NCI-H187 (cell line): ENCODE data around the gene MFSD6L.

ENCODE experiments used
- DNase-seq, 2 experiments: peaks; one replicate each; lab custom pipeline; 2025; lab: John Stamatoyannopoulos, UW

The MFSD6L gene

DNA sequence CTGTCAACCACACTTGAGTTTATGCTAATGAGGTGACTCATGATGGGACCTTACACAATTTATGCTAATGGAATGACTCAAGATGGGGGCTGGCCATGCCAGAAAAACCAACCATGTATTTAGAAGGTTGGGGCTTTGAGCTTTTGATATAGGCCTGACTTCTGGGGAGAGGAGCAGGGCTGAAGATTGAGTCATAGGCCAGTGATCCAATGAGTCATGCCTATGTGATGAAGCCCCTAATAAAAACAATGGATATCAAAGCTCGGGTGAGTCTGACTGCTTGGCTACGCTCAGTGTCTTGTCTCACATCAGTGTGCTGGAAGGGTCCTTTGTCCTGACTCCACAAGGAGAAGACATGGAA lies 7.3 kb downstream of the MFSD6L start:
- DNase-seq, result no peak

DNA sequence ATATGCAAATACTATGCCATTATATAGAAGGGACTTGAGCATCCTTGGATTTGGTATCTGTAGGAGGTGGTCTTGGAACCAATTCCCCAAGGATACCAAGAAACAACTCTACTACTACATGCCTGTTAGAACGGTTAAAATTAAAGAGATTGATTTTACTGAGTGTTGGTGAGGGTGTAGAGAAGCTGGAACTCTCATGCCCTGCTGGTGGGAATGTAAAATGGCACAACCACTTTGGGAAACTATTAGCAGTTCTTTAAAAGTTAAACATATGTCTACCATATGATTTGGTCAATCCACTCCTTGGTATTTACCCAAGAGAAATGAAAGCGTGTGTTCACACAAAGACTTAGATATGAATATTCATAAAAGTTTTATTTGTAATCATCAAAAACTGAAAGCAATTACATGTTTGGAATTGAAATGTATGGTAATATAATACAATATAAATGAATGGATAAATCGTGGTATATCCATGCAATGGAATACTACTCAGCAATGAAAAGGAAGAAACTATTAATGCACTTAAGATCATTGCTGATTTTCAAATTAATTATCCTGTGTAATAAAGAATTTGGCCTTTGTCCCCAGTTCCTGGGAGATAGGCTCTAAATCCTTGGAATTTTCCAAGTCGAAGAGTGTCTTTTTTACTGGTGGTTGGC lies 7.8 kb downstream of the MFSD6L start:
- DNase-seq, result no peak

DNA sequence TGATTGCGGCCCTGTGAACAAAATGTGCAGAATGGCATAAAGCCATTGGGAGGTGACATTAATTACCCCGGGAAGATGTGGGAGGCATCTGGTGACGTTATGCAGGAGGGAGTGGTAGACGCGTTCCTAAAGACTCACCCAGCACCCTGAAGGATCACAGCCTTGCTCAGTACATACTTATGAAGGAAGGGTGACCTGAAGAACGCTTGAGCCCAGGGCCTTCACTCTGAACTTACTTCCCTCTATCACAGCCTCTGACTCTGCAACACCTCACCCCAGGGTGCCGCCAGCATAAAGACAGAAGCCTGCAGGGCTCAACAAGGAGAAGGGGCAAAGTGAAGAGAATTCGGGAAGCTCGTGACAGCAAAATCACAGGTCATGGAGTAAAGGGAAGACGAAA lies 9.4 kb downstream of the MFSD6L start:
- DNase-seq, result no peak

DNA sequence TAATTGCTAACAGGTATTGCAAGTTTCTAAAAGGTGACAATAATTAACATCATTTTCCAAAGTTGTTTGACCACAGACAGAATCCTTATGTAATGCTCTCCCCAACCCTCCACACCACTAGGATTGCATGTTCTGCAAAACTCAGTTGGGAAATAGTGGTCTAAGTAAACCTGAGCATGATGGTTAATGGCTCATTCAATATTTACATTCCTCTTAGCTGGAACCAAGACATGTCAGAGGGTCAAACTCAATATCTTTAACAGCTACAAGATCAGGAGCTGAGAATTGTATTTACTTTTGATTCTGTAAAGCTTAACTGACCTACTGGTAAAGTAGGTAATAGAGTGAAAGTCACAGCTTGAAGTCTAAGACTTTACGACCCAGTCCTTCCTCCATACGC lies 10.2 kb downstream of the MFSD6L start:
- no peak for DNase-seq

DNA sequence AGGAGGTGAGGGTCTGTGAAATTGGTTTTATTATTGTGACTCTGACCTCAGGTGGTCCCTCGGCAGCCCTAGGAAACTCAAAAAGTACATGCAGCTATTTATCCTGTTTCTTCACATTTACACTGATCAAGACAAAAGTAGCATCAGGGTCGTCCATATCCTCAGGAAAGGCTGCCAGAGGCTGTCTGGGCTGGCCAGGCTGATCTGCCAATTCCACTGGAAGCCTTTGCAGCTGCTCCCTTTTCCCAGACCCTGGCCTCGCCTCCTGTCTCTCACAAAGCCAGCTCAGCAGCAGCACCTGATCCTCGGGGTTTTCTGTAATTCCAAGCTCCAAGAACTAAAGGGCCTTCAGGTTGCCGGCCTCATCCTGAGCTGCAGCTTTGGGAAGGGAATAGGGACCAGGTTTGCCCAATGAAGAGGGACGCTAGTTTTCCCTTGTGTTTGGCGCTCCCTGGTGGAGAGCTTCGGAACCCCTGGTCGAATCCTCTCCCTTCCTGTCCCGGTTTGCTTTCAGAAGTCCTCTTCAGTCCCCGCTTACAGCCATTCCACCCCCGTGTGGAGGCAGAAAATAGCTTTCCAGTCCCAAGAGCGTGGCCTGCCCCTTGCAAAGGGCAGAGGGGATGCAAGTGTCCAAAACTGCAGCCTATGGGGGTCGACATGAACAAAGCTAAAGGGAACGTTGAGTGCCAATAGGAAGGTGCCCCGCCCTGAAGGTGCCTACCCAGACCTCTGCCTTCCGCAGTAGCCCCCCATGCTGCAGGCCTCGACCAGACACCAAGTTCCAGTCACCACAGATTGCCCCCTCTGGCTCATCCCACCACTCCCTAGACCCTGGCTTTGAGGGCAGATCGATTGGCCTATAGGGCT lies 13.4 kb downstream of the MFSD6L start:
- DNase-seq, result no peak

DNA sequence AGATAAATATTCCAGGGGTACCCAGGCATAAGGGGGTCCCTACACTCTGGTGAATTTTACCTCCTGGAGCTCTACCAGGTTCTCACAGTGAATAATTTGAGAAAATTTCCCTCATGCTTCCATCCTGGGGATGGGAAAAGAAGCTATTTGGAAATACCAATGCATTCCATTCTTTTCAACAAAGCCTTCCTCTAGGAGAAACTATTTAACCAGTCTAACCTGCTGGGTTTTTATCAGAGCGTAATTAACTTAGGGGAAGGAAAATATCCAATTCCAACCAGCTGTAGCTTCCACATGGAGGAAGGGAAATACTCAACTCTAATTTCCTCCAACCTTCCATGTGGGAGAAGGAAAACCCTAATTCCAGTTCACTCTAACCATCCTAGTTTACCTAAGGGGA lies 17.0 kb downstream of the MFSD6L start:
- no peak for DNase-seq

DNA sequence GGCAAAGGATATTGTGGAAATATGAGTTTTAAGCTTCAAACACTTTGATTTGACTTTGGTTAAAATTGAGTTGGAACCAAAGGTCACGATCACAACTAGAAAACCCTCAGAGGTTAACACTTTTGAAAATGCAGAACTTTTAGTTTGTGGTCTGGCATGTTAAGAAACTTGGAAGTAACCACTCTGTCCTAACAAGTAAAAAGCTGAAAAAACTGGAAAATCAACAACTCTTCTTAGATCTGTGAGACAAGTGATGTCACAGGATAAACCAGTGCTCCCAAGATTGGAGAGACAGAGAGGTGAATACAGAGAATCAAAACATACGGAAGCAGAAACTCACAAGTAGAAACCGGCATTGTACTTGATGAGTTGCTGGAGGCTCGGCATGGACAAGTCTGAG lies 17.4 kb downstream of the MFSD6L start:
- DNase-seq, result no peak

DNA sequence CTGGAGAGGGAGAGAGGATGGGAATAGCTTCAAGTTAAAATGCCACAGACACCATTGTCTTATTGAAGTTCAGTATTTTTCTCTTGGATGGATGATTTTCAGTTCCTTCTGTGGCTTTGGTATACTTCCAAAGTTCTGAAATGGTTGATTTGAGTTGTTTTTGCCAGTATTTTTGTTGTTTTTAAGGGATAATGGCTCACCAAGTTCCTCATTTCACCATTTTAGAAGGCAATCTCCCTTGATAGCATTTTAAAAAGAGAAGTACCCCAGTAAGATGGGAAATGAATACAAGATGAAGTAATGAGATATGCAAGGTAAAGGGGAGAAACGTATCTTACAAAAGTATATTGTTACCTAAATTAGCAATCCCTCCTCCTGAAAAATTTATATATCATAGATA lies 22.3 kb downstream of the MFSD6L start:
- DNase-seq, result no peak

DNA sequence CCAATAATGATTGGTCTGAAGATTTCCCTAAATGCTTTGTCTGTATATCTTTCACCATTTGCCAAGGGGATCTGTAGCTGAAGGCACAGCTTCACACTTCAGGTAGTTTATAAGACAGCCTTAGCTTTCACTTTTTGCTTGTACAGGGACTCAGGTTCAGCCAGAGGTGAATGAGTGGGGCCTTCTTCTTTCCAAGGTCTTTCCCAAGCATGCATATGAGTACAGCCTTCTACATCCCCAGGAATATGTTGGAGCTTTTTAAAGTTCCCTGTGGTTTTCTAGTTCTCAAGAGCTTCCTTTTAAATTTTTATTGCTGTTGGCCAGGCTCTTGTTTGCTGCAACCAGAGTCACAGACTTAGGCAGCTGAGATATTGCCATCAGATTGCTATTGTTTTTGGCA lies 22.9 kb downstream of the MFSD6L start:
- no peak for DNase-seq

DNA sequence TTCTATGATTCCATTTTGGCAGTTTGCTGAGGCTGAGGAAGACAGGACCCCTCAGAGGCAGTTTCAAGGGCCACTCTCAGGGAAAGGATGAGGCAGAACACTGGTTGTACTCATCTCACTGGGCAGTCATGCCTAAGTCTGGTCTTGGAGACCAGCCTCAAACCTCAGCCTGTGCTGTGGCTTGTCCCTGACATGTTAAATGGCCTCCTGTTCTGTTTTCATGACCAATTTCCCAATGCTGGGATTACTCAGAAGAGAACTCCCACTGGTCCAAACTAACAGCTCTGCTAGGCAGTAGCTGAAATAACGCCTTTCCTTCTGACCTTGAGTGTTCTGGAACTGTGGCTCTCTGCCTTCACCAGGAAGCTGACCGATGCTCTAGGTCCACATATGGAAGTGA lies 32.4 kb downstream of the MFSD6L start:
- DNase-seq, result no peak

DNA sequence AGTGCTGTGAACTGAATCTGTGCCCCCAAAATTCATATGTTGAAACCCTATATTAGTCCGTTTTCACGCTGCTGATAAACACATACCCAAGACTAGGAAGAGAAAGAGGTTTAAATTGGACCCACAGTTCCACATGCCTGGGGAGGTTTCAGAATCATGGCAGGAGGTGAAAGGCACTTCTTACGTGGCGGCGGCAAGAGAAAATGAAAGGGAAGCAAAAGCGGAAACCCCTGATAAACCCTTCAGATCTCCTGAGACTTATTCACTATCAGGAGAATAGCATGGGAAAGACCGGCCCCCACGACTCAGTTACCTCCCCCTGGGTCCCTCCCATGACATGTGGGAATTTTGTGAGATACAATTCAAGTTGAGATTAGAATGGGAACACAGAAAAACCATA lies 37.2 kb downstream of the MFSD6L start:
- DNase-seq, result no peak

DNA sequence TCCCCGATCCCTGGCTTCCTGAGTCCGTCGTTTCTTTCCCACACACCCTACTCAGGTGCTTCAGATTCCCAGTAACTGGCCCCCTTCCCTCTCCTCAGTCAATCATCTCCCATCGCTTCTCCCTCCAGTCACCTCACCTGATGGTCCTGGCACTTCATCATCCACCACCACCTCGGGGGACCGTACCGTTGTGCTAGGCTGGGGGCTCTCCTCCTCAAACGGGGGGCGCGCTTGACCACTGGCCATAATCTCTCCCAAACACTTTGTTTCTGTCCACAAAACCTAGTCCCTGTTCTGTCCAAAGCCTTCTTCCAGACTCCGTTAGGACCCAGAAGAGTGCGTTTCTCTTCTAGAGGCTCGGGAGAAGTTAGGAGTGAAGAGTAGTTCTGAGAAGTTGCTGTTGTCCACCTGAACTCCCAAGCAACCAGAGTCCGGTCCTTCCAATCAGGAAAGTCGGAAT lies 41.0 kb downstream of the MFSD6L start, which contains the start of gene SPDYE4:
Gene SPDYE4, minus strand, starts transcription at position 410 of the 460 bp plus-strand sequence. Its CDS starts 164 bp downstream, at position 246.
- DNase-seq, result no peak

DNA sequence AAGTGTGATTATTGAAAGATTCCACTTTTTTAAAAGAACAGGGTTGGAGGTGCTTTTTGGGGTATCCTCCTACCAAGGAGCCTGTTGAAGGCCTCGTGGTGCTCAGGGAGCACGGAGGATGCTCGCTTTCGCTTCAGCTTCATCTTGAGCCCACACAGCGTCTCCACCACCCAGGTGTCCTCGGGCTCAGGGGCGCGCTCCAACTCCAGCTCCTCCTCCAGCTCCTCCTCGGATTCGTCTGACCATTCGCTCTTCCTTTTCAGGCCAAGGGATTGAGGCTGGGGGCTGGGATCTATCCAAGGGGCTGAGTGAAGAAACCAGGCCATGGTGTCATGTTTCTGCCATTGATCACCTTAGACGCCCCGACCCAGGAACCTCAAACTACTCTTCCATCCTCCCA lies 42.0 kb downstream of the MFSD6L start:
- no peak for DNase-seq

DNA sequence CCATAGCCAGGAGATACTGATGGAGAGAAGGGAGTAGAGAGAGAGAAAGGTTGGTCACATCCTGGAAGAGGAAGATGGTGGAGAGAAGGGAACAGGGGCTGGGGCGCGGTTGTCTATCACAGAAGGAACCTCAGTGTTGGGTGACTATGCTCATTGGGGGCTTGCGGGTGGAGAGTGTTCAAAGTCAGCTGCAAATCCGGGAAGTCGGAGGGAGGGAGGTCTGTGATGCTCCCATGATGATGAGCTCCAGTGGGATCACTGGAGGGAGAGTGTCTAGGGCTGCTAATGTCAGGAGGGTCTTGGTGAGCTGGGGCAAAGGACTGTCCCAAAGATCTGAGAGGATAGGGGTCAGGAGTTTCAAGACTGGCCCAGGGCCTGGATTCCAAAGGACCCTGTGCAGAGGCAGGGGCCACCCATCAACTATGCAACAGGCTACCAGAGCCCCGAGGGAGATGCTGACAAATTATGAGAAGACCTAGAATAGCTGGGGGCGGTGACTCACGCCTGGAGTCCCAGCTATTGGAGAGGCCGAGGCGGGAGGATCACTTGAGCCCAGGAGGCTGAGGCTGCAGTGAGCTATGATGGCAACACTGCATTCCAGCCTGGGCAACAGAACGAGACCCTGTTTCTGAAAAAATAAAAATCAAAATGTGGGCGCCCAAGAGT lies 43.4 kb downstream of the MFSD6L start:
- no peak for DNase-seq

DNA sequence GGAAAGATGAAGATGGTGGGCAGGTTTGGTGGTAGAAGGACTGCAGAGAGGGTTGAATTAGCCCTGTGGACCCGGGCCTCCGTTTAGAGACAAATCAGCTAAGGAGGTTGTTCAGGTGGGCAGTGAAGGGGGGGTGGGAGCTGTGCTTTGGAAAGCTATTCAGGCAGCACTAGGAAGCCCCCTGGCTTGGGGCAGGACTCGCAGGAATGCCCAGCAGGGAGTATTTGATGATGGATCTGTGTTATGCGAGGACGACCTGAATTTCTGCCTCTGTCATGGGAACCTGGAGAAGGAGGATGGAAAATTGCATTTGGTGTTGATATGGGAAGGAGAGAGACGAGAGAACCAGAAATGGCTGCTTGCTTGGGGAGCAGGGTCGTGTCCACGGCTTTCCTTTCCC lies 44.3 kb downstream of the MFSD6L start:
- DNase-seq, result no peak

DNA sequence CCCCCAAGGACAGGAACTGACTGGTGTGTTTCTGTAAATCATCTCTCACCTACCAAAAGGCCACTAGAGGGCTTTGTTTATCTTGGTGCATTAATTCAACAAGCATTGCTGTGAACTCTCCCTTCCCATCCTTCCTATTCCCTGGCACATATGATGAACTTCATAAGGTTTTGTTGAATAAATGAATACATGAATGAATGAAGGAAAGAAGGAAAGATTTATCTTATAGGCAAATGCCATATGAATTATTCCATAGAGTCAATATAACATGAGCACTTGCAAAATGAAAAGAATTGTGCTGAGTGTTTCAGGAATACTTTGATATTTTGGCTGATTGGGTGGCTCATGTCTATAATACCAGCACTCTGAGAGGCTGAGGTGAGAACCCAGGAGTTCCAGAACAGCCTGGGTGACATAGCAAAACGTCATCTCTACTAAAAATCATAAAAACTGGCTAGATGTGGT lies 45.2 kb downstream of the MFSD6L start:
- no peak for DNase-seq

DNA sequence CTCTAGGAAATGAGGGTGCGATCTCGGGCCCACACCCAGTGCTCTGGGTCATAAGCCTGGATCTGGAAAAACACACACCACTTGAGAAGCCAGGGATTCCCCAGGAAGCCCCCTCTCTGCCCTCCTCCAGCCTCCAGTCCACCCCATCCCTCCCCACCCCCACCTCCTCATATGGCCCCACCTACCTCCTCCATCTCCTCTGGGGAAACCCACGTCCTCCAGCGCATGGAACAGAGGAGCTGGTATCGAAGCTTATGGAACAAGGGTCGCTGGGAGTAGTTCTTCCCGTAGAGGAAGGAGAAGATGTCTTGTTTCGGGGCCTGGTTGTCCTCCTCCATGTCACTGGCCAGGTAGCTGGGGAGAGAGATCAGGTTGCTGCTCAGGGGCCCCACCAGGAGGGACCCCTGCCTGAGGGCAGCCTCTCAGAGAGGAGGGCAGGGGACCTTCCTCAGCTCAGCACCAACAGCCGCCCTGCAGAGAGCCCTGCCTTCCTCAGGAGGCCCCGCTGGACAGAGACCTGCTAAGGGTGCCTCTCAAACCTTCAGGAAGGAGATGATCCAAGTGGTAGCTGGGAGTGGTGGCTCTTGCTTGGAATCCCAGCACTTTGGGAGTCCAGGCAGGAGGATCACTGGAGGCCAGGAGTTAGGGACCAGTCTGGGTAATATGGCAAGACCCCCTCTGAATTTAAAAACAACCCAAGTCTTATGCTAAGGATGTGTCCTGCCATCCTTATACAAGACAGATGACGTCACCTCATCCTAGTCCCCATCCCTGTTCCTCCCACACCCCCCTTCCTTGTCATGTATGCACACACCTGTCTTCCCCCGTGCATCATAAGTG lies 45.8 kb downstream of the MFSD6L start:
- no peak for DNase-seq

DNA sequence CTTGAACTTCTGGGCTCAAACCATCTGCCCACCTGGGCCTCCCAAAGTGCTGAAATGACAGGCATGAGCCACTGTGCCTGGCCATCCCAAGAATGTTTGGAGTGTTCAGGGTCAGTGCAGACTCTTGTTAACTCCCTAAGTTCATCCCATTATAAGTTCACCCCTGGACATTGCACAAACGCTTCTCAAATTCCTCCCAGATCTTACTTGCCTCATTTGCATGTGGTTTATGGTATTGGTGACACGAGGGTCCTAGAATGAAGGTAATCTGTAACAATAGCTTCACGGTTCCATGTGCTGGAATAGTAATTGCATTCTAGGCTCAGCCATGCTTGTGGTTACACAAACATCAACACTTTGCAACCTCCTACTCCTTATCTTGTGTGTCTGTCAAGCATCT lies 49.5 kb downstream of the MFSD6L start:
- DNase-seq, result no peak

DNA sequence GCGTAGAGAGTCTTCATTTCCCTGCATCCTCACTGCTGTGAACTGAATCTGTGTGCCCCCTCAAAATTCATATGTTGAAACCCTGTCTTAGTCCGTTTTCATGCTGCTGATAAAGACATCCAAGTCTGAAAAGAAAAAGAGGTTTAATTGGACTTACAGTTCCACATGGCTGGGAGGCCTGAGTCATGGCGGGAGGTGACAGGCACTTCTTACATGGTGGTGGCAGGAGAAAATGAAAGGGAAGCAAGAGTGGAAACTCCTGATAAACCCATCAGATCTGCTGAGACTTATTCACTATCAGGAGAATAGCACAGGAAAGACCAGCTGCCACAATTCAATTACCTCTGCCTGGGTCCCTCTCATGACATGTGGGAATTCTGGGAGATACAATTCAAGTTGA lies 51.4 kb downstream of the MFSD6L start:
- DNase-seq, result no peak
